AG08395 (cell line): ENCODE results near the gene STAG3.
"Not testable (repeated sequence)": the region's sequence is repeated elsewhere in the genome, so short reads cannot be mapped to it uniquely, and the experiment has no call there.

ENCODE experiments used
- DNase-seq: peaks from one replicate; pipeline ENCODE4 v3.0.0; 2012; ENCODE audit warnings: mixed read lengths, low spot score

Gene STAG3

GRCh38 chr7:100174582-100174981 is 3.1 kb upstream of the STAG3 start:
- no peak for DNase-seq

GRCh38 chr7:100175296-100175935 is 2.3 kb upstream of the STAG3 start:
- DNase-seq, result no peak

- DNase-seq, result no peak
Observed at GRCh38 chr7:100176096-100177044, 1.3 kb upstream of the STAG3 start.

- not testable (repeated sequence) for DNase-seq
Observed at GRCh38 chr7:100180084-100180483, 2.4 kb downstream of the STAG3 start.

- not testable (repeated sequence) for DNase-seq
Observed at GRCh38 chr7:100182616-100183015, 4.9 kb downstream of the STAG3 start.

- not testable (repeated sequence) for DNase-seq
Observed at GRCh38 chr7:100183090-100183489, 5.4 kb downstream of the STAG3 start.

GRCh38 chr7:100185726-100186125 is 8.0 kb downstream of the STAG3 start:
- DNase-seq, result no peak

- no peak for DNase-seq
Observed at GRCh38 chr7:100189061-100189460, 11.3 kb downstream of the STAG3 start.

- peak; percentile 49 for DNase-seq
Observed at GRCh38 chr7:100190048-100190711, 12.5 kb downstream of the STAG3 start.

GRCh38 chr7:100191775-100192174 is 14.1 kb downstream of the STAG3 start:
- DNase-seq, result no peak

- DNase-seq, result not testable (repeated sequence)
Observed at GRCh38 chr7:100192281-100192862, 14.7 kb downstream of the STAG3 start.

GRCh38 chr7:100192969-100193368 is 15.3 kb downstream of the STAG3 start:
- no peak for DNase-seq

GRCh38 chr7:100195222-100195621 is 17.5 kb downstream of the STAG3 start:
- no peak for DNase-seq

- DNase-seq, result not testable (repeated sequence)
Observed at GRCh38 chr7:100195901-100196322, 18.2 kb downstream of the STAG3 start.

- no peak for DNase-seq
Observed at GRCh38 chr7:100198266-100198665, 20.5 kb downstream of the STAG3 start.

- DNase-seq, result no peak
Observed at GRCh38 chr7:100200693-100201092, 23.0 kb downstream of the STAG3 start.

GRCh38 chr7:100204454-100204853 is 26.7 kb downstream of the STAG3 start:
- DNase-seq, result no peak

GRCh38 chr7:100208911-100209408 is 31.2 kb downstream of the STAG3 start:
- no peak for DNase-seq

GRCh38 chr7:100209493-100209892 is 31.8 kb downstream of the STAG3 start:
- DNase-seq, result no peak

- no peak for DNase-seq
Observed at GRCh38 chr7:100210805-100211204, 33.1 kb downstream of the STAG3 start.

- no peak for DNase-seq
Observed at GRCh38 chr7:100211342-100211780, 33.6 kb downstream of the STAG3 start.
